IPS-NIHi7 (cell line): ENCODE measurements around the gene TAF1B.

Experiments used
- DNase-seq: peaks from one replicate; pipeline ENCODE4 v3.0.0; 2012; ENCODE audit warnings: mixed read lengths; ENCODE audit errors: extremely low spot score

TAF1B gene

GRCh38 chr2:9807555-9808305 is 35.5 kb upstream of the TAF1B start:
- no peak for DNase-seq

DNA sequence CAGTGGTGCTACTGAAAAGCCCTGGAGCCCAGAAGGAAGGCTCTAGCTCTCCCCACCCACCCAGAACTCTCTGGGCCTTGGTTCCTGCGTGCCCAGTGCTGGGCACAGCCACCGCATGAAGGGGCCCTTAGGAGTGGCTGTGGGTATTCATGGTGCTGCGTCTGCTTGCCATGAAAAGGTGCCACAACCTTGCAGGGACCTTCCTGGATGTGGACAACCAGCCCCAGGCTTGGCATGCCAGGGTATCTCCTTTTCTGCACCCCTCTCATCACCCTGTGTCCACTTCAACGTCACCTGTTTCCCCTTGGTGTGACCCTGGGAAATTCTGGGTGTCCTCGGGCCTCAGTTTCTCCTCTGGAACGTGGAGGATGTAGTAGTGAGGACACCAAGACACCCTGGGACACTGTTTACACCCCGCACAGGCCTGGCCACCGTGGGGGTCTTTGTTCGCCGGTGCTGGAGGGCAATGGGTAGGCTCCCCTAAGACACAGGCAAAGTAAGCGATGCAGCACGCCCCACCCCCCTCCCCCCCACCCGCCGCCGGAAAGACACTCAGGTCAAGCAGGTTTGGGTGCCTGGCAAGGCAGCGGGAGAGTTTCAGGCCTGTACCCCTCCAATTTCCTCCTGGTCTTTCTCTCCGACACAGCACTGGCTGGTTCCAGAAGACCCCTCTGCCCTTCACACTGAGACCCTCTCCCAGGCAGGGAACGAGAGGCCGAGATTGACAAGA is 34.8 kb upstream of the TAF1B start:
- no peak for DNase-seq

DNA sequence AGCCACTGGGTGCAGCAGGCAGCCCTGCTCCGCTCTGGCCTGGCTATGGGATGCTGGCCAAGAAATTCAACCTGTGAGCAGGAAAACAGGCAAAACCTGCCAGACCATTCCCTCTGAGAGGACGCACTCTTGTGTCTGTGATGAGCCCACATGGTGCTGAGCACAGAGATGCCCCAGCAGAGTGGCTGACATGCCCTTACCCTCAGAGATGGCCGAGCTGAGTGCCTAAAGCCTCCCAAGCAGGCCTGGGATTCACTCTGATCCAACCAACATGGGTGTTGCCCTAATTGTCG is 34.3 kb upstream of the TAF1B start:
- DNase-seq, result no peak

- no peak for DNase-seq
Measured at GRCh38 chr2:9809448-9810088, 33.7 kb upstream of the TAF1B start.

GRCh38 chr2:9811216-9811615 is 32.1 kb upstream of the TAF1B start:
- DNase-seq, result no peak

GRCh38 chr2:9811679-9812511 is 31.4 kb upstream of the TAF1B start:
- no peak for DNase-seq

- no peak for DNase-seq
Measured at GRCh38 chr2:9812945-9813311, 30.3 kb upstream of the TAF1B start.

DNA sequence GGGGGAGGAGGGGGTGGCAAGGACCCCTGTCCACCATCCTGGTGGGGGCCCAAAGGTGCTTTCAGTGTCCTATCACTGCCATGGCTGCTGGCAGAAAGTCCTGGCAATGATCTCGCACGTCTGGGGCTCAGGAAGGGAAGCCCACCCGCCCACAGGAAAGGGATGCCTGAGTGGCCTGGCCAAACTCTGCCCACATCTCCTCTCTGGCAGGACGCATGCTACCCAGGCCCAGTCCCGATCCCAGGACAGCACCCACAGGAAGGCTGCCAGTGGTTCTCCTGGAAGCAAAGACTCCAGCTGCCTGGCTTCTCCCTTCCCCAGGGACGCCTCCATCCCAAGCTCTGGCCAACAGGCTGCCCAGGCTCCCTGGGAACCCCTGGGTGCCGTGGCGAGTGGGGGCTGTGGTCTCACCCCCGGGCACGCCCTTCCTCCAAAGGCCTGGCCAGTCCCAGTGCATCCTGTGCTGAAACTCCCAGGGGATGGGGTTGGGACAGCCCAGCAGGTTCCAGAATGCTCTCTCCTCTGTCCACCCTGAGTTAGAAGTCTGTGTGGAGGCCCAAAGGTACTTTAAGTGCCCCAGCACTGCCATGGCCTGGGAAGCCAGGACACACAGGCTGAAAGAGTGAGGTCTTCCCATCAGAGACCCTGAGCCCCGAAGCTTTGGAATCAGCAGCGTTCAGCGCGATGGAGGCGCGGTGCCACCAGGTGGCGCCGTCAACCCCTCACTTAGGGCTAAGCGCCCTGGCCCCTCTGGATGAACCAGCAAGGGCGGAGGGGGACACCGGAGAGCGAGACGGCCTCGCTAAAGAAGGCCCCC is 29.8 kb upstream of the TAF1B start:
- DNase-seq, result peak; percentile 90

GRCh38 chr2:9814129-9814868 is 29.0 kb upstream of the TAF1B start:
- DNase-seq, result no peak

- no peak for DNase-seq
Measured at GRCh38 chr2:9815076-9815475, 28.2 kb upstream of the TAF1B start.

DNA sequence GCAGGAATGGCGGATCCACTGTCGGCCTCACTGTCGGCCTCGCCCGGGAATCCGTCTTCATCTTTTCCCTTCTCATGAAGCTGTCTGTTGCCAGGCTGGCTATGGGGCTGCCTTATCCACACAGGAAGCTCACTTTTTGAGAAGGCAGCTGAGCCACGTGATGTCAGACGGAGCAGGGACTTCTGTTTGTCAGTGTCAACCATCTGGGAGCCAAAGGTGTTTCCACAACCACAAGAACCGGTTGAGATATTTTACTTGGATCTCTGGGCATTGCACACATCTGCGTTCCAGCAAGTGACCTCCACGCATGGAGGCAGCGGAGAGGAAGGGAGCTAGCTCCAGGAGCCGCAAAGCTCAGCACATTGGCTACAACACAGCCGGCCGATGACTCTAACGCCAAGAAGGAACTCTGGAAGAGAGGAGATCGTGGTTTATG is 27.4 kb upstream of the TAF1B start:
- DNase-seq, result no peak

GRCh38 chr2:9818097-9818496 is 25.2 kb upstream of the TAF1B start:
- DNase-seq, result no peak

GRCh38 chr2:9819551-9819950 is 23.7 kb upstream of the TAF1B start:
- no peak for DNase-seq

DNA sequence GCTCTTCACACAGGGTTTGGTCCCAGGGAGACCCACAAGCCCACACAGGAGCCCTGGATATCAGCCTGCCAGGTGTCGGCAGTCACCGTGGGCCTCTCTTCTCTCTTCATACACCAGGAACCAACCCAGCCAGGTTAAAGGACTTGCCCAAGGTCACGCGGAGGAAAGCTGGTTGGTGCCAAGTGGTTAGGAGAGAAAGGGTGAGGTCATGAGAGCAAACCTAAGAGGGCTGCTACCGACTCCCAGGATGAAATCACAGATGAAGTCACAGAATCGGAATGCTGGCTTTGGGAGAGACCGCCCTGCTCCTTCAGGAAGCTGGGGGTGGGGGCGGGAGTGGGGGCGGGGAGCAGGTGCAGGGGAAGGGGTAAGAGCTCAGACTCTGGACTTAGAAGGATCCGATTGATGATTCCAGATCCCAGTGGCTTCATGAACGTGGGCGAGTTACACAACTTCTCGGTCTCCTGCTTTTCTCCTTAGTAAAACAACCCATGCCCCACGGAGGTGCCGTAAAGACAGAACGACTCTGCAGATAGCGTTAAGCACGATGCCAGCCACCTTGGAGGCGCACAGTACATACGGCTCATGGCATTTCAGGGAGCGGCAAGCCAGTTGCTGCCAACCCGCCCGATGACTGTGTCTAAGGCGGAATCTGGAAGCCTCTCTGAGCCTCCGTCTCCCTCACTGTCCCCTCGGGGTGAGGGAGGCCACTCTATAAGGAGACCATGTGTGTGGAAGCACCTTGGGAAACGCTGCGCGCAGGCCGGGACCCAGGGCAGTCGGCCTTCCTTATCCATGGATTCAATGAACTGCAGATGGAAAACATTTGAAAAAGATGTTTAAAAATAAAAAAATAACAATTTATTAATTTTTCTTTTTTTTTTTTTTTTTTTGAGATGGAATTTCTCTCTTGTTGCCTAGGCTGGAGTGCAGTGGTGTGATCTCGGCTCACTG is 23.0 kb upstream of the TAF1B start:
- peak; percentile 67 for DNase-seq

DNA sequence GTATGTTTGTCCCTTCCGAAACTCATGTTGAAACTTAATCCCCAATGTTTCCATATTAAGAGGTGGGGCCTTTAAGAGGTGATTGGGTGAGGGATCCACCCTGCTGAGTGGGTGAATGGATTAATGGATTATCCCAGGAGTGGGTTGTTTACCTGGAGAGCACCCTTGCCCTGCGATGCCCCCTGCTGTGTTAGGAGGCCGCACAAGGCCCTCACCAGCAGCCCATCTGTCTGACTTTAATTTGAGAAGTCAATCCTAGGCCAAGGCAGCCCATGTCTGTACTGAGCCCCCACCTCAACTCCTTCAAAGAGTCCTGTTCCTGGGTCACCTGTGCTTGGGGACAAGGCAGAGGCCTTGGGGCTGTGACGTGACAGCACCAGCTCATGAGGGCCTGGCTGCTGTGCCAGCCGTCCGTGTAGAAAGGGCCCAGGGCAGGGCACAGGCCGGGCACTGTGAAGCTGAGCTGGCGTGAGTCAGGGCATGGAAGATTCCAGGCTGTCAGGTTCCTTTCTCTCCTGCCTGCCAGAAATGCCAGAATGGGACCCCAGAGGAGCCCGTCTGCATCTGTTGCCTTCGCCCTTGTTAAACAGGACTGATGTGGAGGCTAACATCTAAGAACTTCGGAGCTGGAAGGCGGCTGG is 21.3 kb upstream of the TAF1B start:
- DNase-seq, result no peak

DNA sequence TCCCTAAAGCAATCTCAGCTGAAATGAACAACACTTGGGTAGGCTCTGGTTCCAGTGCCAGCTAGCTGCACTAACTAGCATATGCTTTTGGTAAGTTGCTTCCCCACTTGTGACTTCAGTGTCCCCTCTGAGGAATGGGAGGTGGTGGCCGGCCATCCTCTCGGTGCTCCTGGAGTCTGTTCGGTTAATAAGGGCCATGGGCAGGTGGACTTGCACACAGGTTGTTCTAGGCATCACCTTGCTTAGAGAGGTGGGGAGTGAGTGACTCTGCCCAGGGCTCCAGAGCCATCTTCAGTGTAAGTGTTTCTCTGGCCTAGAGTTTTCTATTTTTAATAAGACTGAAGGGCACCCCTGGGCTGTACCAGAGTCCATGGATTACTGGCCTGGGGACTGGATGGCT is 18.8 kb upstream of the TAF1B start:
- DNase-seq, result no peak

- DNase-seq, result no peak
Measured at GRCh38 chr2:9824956-9825720, 18.1 kb upstream of the TAF1B start.

DNA sequence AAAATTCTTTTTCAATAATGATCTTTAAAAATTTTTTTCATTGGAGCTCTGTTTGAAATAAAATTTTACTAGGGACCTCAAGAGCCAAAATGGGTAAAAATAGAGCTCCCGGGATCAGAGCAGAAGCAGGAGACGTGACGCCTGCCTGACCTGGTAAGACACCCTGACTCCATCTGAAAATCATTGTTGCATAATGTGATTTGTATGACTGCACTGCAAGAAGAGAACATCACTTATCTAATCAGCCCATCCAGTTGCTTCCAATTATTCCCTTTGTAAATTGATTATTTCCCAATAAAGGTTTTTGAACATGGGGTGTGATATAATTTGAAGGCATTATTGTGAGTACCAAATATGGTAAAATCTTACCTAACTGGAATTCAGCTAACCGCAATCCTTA is 17.1 kb upstream of the TAF1B start:
- no peak for DNase-seq
